ENCODE measurements around the gene CAMK1.

DNA sequence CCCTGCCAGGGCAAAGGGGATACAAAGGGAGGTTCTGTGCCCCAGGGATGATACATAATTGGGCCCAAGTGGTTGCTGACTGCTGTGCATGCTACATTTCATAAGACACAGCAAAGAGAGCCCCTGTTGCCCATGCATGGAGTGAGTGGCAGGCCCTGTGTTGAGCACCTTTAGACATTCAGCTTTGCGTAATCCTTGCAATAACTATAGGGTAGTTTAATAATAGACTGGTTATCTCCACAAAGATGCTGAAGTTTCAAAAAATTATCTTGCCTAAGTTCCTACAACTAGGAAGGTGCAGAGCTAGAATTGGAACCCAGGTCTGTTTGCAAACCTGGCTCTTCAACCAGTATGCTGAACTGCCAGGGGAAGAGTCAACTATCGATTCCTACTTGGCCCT is 21.7 kb downstream of the CAMK1 start:
- TF ChIP-seq, protein P1, sequence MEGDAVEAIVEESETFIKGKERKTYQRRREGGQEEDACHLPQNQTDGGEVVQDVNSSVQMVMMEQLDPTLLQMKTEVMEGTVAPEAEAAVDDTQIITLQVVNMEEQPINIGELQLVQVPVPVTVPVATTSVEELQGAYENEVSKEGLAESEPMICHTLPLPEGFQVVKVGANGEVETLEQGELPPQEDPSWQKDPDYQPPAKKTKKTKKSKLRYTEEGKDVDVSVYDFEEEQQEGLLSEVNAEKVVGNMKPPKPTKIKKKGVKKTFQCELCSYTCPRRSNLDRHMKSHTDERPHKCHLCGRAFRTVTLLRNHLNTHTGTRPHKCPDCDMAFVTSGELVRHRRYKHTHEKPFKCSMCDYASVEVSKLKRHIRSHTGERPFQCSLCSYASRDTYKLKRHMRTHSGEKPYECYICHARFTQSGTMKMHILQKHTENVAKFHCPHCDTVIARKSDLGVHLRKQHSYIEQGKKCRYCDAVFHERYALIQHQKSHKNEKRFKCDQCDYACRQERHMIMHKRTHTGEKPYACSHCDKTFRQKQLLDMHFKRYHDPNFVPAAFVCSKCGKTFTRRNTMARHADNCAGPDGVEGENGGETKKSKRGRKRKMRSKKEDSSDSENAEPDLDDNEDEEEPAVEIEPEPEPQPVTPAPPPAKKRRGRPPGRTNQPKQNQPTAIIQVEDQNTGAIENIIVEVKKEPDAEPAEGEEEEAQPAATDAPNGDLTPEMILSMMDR (IDR thresholded peaks at IDR 0.05; ENCODE audit: low read depth, low read length) = no peak
- TF ChIP-seq POLR2A (IDR thresholded peaks at IDR 0.05; ENCODE audit: extremely low read depth, insufficient read length) = no peak
